Measurements from ENCODE around the gene GAST.

The GAST gene

GRCh38 chr17:41738801-41739112, 26.6 kb downstream of the GAST start:
- no peak for DNase-seq

DNA sequence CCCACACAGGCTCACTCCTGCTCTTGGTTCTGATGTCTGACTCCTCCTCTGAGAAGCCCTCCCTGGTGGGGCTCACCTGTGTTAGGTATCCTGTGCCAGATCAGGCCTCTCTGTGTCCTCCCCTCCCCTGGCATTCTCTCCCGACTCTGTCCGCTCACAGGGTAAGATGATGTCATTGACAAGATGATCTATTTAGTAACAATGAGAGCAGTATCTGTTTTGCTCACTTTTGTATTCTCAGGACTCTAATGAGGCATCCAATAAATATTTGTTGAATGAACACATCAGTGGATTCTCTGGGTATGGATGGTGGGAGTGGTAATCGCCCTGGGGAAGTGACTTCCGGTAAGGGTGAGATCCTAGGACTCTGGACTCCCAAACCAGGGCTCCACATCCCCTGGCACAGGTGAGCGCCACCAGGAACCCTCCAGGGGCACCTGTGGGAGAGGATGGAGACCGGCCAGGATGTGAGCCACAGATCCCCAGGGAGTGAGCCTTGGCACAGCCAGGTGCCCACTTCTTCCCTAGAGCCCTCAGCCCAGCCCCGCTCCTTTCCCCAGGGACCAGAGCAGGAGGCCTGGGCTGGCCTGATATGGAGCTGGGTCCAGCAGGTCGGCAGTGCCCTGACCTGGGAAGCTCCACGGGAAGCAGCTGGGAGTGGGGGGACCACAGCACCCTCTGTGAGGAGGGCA, 27.7 kb downstream of the GAST start:
- DNase-seq: no peak

- DNase-seq: no peak
Observed at GRCh38 chr17:41740506-41740905, 28.4 kb downstream of the GAST start.

DNA sequence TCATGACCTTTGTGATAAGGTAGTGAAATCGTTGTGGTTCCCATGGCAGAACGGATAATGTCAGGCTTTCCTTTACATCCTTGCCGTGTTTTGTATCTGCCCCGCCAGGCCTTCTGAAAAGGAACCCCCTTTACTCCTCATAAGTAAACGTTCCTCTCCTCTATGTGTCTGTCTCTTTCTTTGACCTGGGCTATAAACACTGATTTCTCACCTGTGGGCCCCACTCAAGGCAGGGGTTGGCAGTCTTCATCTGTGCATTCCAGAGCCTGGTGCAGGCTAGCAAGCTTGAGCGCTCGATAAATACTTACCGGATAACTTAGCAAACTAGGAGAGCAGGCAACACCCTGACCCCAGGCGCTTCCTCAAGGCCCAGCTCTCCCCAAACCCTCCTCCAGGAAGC, 29.6 kb downstream of the GAST start:
- no peak for DNase-seq

GRCh38 chr17:41748275-41748674, 36.1 kb downstream of the GAST start:
- no peak for DNase-seq

- DNase-seq: no peak
Observed at GRCh38 chr17:41750862-41751261, 38.7 kb downstream of the GAST start.

DNA sequence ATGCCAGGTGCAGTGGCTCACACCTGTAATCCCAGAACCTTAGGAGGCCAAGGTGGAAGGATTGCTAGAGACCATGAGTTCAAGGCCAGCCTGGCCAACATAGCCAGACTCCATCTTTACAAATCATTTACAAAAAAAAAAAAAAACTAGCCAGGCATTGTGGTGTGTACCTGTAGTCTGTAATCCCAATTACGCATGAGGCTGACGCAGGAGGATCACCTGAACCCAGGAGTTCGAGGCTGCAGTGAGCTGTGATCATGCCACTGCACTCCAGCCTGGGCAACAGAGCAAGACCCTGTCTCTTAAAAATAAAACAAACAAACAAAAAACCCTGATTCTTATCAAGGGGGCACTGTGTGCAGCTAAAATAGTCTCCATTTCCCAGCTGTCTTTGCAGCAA, 39.2 kb downstream of the GAST start:
- DNase-seq: no peak

- no peak for DNase-seq
Observed at GRCh38 chr17:41754066-41754465, 41.9 kb downstream of the GAST start.

GRCh38 chr17:41758601-41759000, 46.5 kb downstream of the GAST start:
- no peak for DNase-seq

GRCh38 chr17:41760878-41761277, 48.7 kb downstream of the GAST start:
- no peak for DNase-seq

DNA sequence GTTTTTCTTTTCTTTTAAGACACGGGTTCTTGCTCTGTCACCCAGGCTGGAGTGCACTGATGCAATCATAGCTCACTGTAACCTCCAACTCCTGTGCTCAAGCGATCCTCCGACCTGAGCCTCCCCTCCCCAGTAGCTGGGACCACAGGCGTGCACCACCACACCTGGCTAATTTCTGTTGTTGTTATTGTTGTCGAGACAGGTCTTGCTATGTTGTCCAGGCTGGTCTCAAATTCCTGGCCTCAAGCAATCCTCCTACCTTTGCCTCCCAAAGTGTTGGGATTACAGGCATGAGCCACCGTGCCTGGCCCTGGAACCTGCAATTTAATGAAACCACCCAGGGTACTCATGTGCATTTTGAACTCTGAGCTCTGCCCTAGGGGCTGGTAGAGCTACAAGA, 50.3 kb downstream of the GAST start:
- DNase-seq: no peak

- DNase-seq: no peak
Observed at GRCh38 chr17:41762841-41763240, 50.7 kb downstream of the GAST start.

DNA sequence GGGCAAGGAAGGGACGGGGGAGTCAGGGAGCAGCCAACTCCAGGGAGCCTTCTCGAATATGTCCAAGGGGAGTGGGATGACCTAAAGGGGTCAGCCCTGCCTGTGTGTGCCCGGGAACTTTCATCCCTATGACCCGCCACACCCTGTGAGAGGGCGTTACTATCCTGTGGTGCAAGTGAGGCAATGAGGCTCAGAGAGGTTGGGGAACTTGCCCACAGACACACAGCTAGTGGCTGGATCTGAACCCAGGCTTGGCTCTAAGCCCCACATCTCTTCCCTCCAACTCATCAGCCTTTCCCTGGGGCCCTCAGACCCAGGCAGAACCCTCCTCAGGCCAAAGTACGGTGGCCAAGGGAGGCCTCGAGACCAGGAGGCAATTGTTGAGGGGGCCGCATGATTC, 51.2 kb downstream of the GAST start:
- DNase-seq: no peak

Data from hypothalamus (tissue), 51 donors.